Prostate gland (tissue), 2 donors: ENCODE results near the gene LITAF.

ENCODE experiments used
- CTCF ChIP-seq, 4 experiments: fragments of 200-600 bp in 2 of 4; fragments of 450-650 bp in 2 of 4; sonication (generic) in 2 of 4; IDR thresholded peaks; 1 replicate in 3 of 4; 2 replicates in 1 of 4; pipeline ENCODE4 v1.5.1; 2016 to 2019; ENCODE audit warnings: antibody characterized with exemption in 4 of 4, mild to moderate bottlenecking in 2 of 4, moderate library complexity in 2 of 4
- POLR2A ChIP-seq: fragments of 450-650 bp; IDR thresholded peaks from one replicate; pipeline ENCODE4 v1.6.1; 2016; ENCODE audit warnings: antibody characterized with exemption, mild to moderate bottlenecking
- POLR2AphosphoS5 ChIP-seq: sonication (generic); formaldehyde crosslinking; IDR thresholded peaks from one replicate; pipeline ENCODE4 v1.6.1; 2017; ENCODE audit warnings: antibody characterized with exemption

- TF ChIP-seq POLR2A (no peak), CTCF (IDR thresholded peaks at IDR 0.05) (no peak), POLR2AphosphoS5 (no peak)
These were observed 26.9 kb upstream of the LITAF start for GRCh38 chr16:11613381-11614303.
